Measurements from ENCODE around the gene CUBN.

The CUBN gene

DNA sequence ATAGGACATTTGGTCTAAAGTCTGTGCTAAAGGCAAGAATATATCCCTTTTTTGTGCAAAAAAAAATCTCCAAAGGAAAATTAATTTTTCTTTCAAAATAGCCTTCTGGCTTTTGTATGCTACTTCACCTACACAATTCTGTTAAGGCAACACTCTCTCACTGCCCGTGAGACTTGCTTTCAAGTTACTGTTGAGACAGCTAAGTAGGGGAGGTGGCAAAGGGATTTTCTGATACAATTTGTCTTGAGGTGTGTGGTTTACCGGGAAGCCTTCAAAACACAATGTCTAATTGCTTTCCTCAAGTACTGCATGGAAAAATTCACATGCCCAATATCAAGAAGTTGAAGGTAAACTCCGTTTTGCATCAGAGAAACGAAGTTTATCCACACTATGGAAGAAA is 261.6 kb downstream of the CUBN start:
- no peak overlapping the region for H3K27ac ChIP-seq (ENCODE audit: insufficient read depth in 1 of 2, low read depth in 1 of 2, low read length in 2 of 2, poor library complexity in 1 of 2, severe bottlenecking in 2 of 2)
- ChIA-PET POLR2A (no interaction called here), CTCF (no interaction called here)
- H3K27me3 ChIP-seq (replicated peaks in 2 of 5; ENCODE audit: control insufficient read depth in 4 of 5, insufficient read depth in 5 of 5, low read length in 4 of 5): no peaks in the 10 kb centered on the region
- DNase-seq: no peak
- WGBS (ENCODE audit: insufficient coverage): 100% methylated on average over 1 of the region's 4 CpGs
- H3K4me3 ChIP-seq (ENCODE audit: control insufficient read depth in 1 of 7, extremely low read depth in 1 of 7, insufficient read depth in 4 of 7, low read depth in 2 of 7, low read length in 6 of 7): no peak overlapping the region
- peaks cover 0 to 3% (median 2%) of the 10 kb centered on the region in 4 experiments for H3K4me1 ChIP-seq (ENCODE audit: control extremely low read depth in 1 of 4, control insufficient read depth in 4 of 4, insufficient read depth in 4 of 4, low read length in 3 of 4)
- H3K9me3 ChIP-seq (ENCODE audit: control extremely low read depth in 1 of 5, control insufficient read depth in 4 of 5, insufficient read depth in 2 of 5, low read depth in 1 of 5, low read length in 4 of 5): no peaks in the 10 kb centered on the region
- no peaks in the 10 kb centered on the region for H3K36me3 ChIP-seq (ENCODE audit: control insufficient read depth in 4 of 4, insufficient read depth in 4 of 4, low read length in 3 of 4)

DNA sequence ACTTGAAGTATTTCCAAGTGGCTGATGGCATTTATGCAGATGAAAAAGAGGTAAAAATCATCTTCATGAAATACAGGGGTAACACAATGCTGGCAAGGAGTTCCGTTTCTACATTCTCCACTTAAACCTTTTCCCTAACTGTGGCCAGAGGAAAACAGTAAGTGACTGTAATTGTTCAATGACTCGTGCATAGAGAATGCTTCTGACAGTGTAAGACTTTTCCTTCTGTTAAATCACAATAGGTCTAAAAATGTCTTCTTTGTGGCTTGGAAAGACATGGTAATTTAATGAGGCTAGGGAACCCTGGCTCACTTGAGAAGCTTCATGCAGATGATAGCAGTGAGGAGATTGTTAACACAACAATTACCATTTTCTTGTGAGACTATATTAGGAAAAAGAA is 262.1 kb downstream of the CUBN start:
- Histone ChIP-seq H3K4me1 (ENCODE audit: control extremely low read depth in 1 of 4, control insufficient read depth in 4 of 4, insufficient read depth in 4 of 4, low read length in 3 of 4) (peaks cover 0 to 3% (median 2%) of the 10 kb centered on the region in 4 experiments), H3K27me3 (replicated peaks in 2 of 5; ENCODE audit: control insufficient read depth in 4 of 5, insufficient read depth in 5 of 5, low read length in 4 of 5) (no peaks in the 10 kb centered on the region), H3K4me3 (ENCODE audit: control insufficient read depth in 1 of 7, extremely low read depth in 1 of 7, insufficient read depth in 4 of 7, low read depth in 2 of 7, low read length in 6 of 7) (no peak overlapping the region), H3K27ac (ENCODE audit: insufficient read depth in 1 of 2, low read depth in 1 of 2, low read length in 2 of 2, poor library complexity in 1 of 2, severe bottlenecking in 2 of 2) (no peak overlapping the region), H3K36me3 (ENCODE audit: control insufficient read depth in 4 of 4, insufficient read depth in 4 of 4, low read length in 3 of 4) (no peaks in the 10 kb centered on the region), H3K9me3 (ENCODE audit: control extremely low read depth in 1 of 5, control insufficient read depth in 4 of 5, insufficient read depth in 2 of 5, low read depth in 1 of 5, low read length in 4 of 5) (no peaks in the 10 kb centered on the region)
- no CpG with 5 or more reads among the region's 2 CpGs for WGBS (ENCODE audit: insufficient coverage)
- CTCF ChIA-PET: no interaction called here
- POLR2A ChIA-PET: no interaction called here
- DNase-seq: no peak

DNA sequence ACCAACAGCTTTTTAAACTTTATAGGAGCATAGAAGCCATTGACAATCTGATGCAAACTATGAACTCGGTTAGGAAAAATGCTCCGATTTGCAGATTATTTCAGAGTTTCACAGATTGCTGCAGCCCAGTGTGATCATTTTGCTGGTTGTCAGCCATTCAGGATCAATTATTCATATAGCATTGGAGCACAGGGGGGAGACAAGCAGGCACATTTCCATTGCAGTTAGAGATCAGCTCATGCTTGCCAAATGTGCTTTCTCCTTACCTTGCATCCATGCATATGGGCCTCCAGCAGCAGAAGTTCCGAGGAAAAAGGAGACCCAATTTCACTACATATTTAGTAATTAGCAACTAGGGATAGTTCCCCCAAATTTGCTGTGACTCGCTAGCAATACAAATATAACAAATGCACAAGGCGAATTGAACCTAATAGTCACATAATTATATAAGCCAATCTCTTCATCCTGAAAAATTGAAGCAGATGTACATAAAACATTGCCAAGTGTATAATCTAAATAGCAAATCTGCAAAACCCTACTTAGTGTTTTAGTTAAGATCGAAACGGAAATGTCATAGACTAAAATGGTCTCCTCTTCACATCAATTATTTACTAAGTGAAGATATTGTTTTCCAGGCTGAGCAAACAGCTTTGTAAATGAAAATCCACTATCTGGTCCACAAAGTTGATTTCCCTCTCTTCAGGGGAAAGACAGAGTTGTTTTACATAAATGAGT is 262.9 kb downstream of the CUBN start:
- no peak for DNase-seq
- Histone ChIP-seq H3K36me3 (ENCODE audit: control insufficient read depth in 4 of 4, insufficient read depth in 4 of 4, low read length in 3 of 4) (no peaks in the 10 kb centered on the region), H3K9me3 (ENCODE audit: control extremely low read depth in 1 of 5, control insufficient read depth in 4 of 5, insufficient read depth in 2 of 5, low read depth in 1 of 5, low read length in 4 of 5) (no peaks in the 10 kb centered on the region), H3K27ac (ENCODE audit: insufficient read depth in 1 of 2, low read depth in 1 of 2, low read length in 2 of 2, poor library complexity in 1 of 2, severe bottlenecking in 2 of 2) (no peak overlapping the region), H3K4me3 (ENCODE audit: control insufficient read depth in 1 of 7, extremely low read depth in 1 of 7, insufficient read depth in 4 of 7, low read depth in 2 of 7, low read length in 6 of 7) (no peak overlapping the region), H3K4me1 (ENCODE audit: control extremely low read depth in 1 of 4, control insufficient read depth in 4 of 4, insufficient read depth in 4 of 4, low read length in 3 of 4) (peaks cover 0 to 3% (median 2%) of the 10 kb centered on the region in 4 experiments), H3K27me3 (replicated peaks in 2 of 5; ENCODE audit: control insufficient read depth in 4 of 5, insufficient read depth in 5 of 5, low read length in 4 of 5) (no peaks in the 10 kb centered on the region)
- WGBS (ENCODE audit: insufficient coverage): 98% methylated on average over 7 of the region's 7 CpGs
- ChIA-PET CTCF (no interaction called here), POLR2A (no interaction called here)

- Histone ChIP-seq H3K27me3 (replicated peaks in 2 of 5; ENCODE audit: control insufficient read depth in 4 of 5, insufficient read depth in 5 of 5, low read length in 4 of 5) (no peaks in the 10 kb centered on the region), H3K4me1 (ENCODE audit: control extremely low read depth in 1 of 4, control insufficient read depth in 4 of 4, insufficient read depth in 4 of 4, low read length in 3 of 4) (peaks cover 0 to 3% (median 2%) of the 10 kb centered on the region in 4 experiments), H3K9me3 (ENCODE audit: control extremely low read depth in 1 of 5, control insufficient read depth in 4 of 5, insufficient read depth in 2 of 5, low read depth in 1 of 5, low read length in 4 of 5) (peaks cover 0 to 2% (median 0%) of the 10 kb centered on the region in 5 experiments), H3K36me3 (ENCODE audit: control insufficient read depth in 4 of 4, insufficient read depth in 4 of 4, low read length in 3 of 4) (no peaks in the 10 kb centered on the region), H3K27ac (ENCODE audit: insufficient read depth in 1 of 2, low read depth in 1 of 2, low read length in 2 of 2, poor library complexity in 1 of 2, severe bottlenecking in 2 of 2) (no peak overlapping the region), H3K4me3 (ENCODE audit: control insufficient read depth in 1 of 7, extremely low read depth in 1 of 7, insufficient read depth in 4 of 7, low read depth in 2 of 7, low read length in 6 of 7) (no peak overlapping the region)
- 37% methylated on average over 6 of the region's 7 CpGs for WGBS (ENCODE audit: insufficient coverage)
- CTCF ChIA-PET: no interaction called here
- POLR2A ChIA-PET: no interaction called here
- peak; percentile 19 to 79 (median 76) for DNase-seq
These were observed 263.8 kb downstream of the CUBN start for GRCh38 chr10:16865766-16866165.

DNA sequence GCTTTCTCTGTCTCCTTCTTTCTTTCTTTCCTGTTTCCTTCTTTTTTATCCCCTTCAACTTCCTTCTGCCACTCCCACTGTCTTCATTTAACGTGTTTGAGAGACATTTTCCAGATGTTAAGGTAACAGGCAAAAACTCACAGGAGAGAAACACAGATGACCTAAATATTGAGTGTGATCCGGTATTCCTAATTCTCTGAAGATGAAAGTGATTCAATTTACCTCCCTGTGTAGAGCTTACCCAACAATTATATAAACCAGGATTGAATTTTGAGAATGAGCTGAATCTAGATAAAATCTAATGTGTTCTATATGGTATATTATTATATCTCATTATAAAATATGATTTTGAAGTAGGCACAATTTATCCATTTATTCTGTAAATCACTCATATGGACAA is 265.8 kb downstream of the CUBN start:
- CTCF ChIA-PET: interaction anchor here (1.6 to 1.9 kb wide), 2 partner anchors 11 to 393 kb away, joined by 4 to 8 read pairs; no protein-coding TSS in a partner anchor
- Histone ChIP-seq H3K4me1 (ENCODE audit: control extremely low read depth in 1 of 4, control insufficient read depth in 4 of 4, insufficient read depth in 4 of 4, low read length in 3 of 4) (peaks cover 0 to 3% (median 2%) of the 10 kb centered on the region in 4 experiments), H3K36me3 (ENCODE audit: control insufficient read depth in 4 of 4, insufficient read depth in 4 of 4, low read length in 3 of 4) (no peaks in the 10 kb centered on the region), H3K4me3 (ENCODE audit: control insufficient read depth in 1 of 7, extremely low read depth in 1 of 7, insufficient read depth in 4 of 7, low read depth in 2 of 7, low read length in 6 of 7) (no peak overlapping the region), H3K27me3 (replicated peaks in 2 of 5; ENCODE audit: control insufficient read depth in 4 of 5, insufficient read depth in 5 of 5, low read length in 4 of 5) (no peaks in the 10 kb centered on the region), H3K27ac (ENCODE audit: insufficient read depth in 1 of 2, low read depth in 1 of 2, low read length in 2 of 2, poor library complexity in 1 of 2, severe bottlenecking in 2 of 2) (no peak overlapping the region), H3K9me3 (ENCODE audit: control extremely low read depth in 1 of 5, control insufficient read depth in 4 of 5, insufficient read depth in 2 of 5, low read depth in 1 of 5, low read length in 4 of 5) (peaks cover 0 to 4% (median 0%) of the 10 kb centered on the region in 5 experiments)
- no CpG with 5 or more reads among the region's 2 CpGs for WGBS (ENCODE audit: insufficient coverage)
- POLR2A ChIA-PET: no interaction called here
- no peak for DNase-seq

- no peaks in the 10 kb centered on the region for H3K36me3 ChIP-seq (ENCODE audit: control insufficient read depth in 4 of 4, insufficient read depth in 4 of 4, low read length in 3 of 4)
- DNase-seq: no peak
- H3K4me1 ChIP-seq (ENCODE audit: control extremely low read depth in 1 of 4, control insufficient read depth in 4 of 4, insufficient read depth in 4 of 4, low read length in 3 of 4): peaks cover 0 to 6% (median 4%) of the 10 kb centered on the region in 4 experiments
- ChIA-PET POLR2A (interaction anchor here (0.6 kb wide), 1 partner anchor 333 kb away, joined by 5 read pairs; no protein-coding TSS in a partner anchor), CTCF (interaction anchor here (1.0 to 2.0 kb wide), 4 partner anchors 10 to 400 kb away, joined by 3 to 6 read pairs (median 4); no protein-coding TSS in a partner anchor)
- no peaks in the 10 kb centered on the region for H3K27me3 ChIP-seq (replicated peaks in 2 of 5; ENCODE audit: control insufficient read depth in 4 of 5, insufficient read depth in 5 of 5, low read length in 4 of 5)
- WGBS (ENCODE audit: insufficient coverage): no CpG with 5 or more reads among the region's 4 CpGs
- peaks cover 0 to 4% (median 0%) of the 10 kb centered on the region in 5 experiments for H3K9me3 ChIP-seq (ENCODE audit: control extremely low read depth in 1 of 5, control insufficient read depth in 4 of 5, insufficient read depth in 2 of 5, low read depth in 1 of 5, low read length in 4 of 5)
- H3K27ac ChIP-seq (ENCODE audit: insufficient read depth in 1 of 2, low read depth in 1 of 2, low read length in 2 of 2, poor library complexity in 1 of 2, severe bottlenecking in 2 of 2): no peak overlapping the region
- H3K4me3 ChIP-seq (ENCODE audit: control insufficient read depth in 1 of 7, extremely low read depth in 1 of 7, insufficient read depth in 4 of 7, low read depth in 2 of 7, low read length in 6 of 7): no peak overlapping the region
These were observed 272.2 kb downstream of the CUBN start for GRCh38 chr10:16857419-16857818.

- Histone ChIP-seq H3K4me3 (ENCODE audit: control insufficient read depth in 1 of 7, extremely low read depth in 1 of 7, insufficient read depth in 4 of 7, low read depth in 2 of 7, low read length in 6 of 7) (no peak overlapping the region), H3K9me3 (ENCODE audit: control extremely low read depth in 1 of 5, control insufficient read depth in 4 of 5, insufficient read depth in 2 of 5, low read depth in 1 of 5, low read length in 4 of 5) (peaks cover 0 to 4% (median 0%) of the 10 kb centered on the region in 5 experiments), H3K4me1 (ENCODE audit: control extremely low read depth in 1 of 4, control insufficient read depth in 4 of 4, insufficient read depth in 4 of 4, low read length in 3 of 4) (peaks cover 0 to 6% (median 4%) of the 10 kb centered on the region in 4 experiments), H3K36me3 (ENCODE audit: control insufficient read depth in 4 of 4, insufficient read depth in 4 of 4, low read length in 3 of 4) (no peaks in the 10 kb centered on the region), H3K27me3 (replicated peaks in 2 of 5; ENCODE audit: control insufficient read depth in 4 of 5, insufficient read depth in 5 of 5, low read length in 4 of 5) (no peaks in the 10 kb centered on the region), H3K27ac (ENCODE audit: insufficient read depth in 1 of 2, low read depth in 1 of 2, low read length in 2 of 2, poor library complexity in 1 of 2, severe bottlenecking in 2 of 2) (no peak overlapping the region)
- POLR2A ChIA-PET: no interaction called here
- CTCF ChIA-PET: interaction anchor here (0.7 to 1.4 kb wide), 5 partner anchors 12 to 400 kb away, joined by 3 to 5 read pairs (median 3); no protein-coding TSS in a partner anchor
- WGBS (ENCODE audit: insufficient coverage): 27% methylated on average over 3 of the region's 4 CpGs
- DNase-seq: no peak
These were observed 273.0 kb downstream of the CUBN start for GRCh38 chr10:16856567-16856966.

Measured in common myeloid progenitor, CD34-positive (primary cell).